Measurements from ENCODE around the gene ICA1.

ICA1 gene

GRCh38 chr7:8126601-8127167 is 135.3 kb downstream of the ICA1 start:
- Histone ChIP-seq H3K27me3 (ENCODE audit: control insufficient read depth, low read length) (no peaks in the 10 kb centered on the region), H3F3A (ENCODE audit: control insufficient read depth, insufficient read depth) (no peaks in the 10 kb centered on the region), H3K4me2 (ENCODE audit: low read length) (peak overlapping the region; percentile 61; the same call in 1 of the 2 replicates), H3K9me3 (ENCODE audit: control insufficient read depth, insufficient read depth, low read length) (no peaks in the 10 kb centered on the region), H3K9me2 (replicated peaks; ENCODE audit: control insufficient read depth, low read length) (no peaks in the 10 kb centered on the region), H3K27ac (ENCODE audit: low read depth, low read length) (no peak overlapping the region), H3K4me1 (ENCODE audit: control insufficient read depth, low read length) (peaks cover 39% of the 10 kb centered on the region), H4K20me1 (ENCODE audit: control insufficient read depth, insufficient read depth, low read depth, low read length) (no peaks in the 10 kb centered on the region), H3K36me3 (ENCODE audit: control insufficient read depth, low read length) (no peaks in the 10 kb centered on the region), H3K79me2 (ENCODE audit: control insufficient read depth, low read length) (no peaks in the 10 kb centered on the region), H3K4me3 (ENCODE audit: low read length) (no peak overlapping the region)
- TF ChIP-seq EZH2phosphoT487 (IDR thresholded peaks at IDR 0.05; ENCODE audit: borderline replicate concordance, low read length) (no peak), CTCF (IDR thresholded peaks at IDR 0.05; ENCODE audit: low read depth, low read length, poor library complexity, severe bottlenecking) (no peak)

- H3K9me2 ChIP-seq (replicated peaks; ENCODE audit: control insufficient read depth, low read length) = no peaks in the 10 kb centered on the region
- no peaks in the 10 kb centered on the region for H3K79me2 ChIP-seq (ENCODE audit: control insufficient read depth, low read length)
- peak overlapping the region; percentile 29 for H3K27ac ChIP-seq (ENCODE audit: low read depth, low read length)
- no peaks in the 10 kb centered on the region for H3F3A ChIP-seq (ENCODE audit: control insufficient read depth, insufficient read depth)
- no peaks in the 10 kb centered on the region for H3K27me3 ChIP-seq (ENCODE audit: control insufficient read depth, low read length)
- no peaks in the 10 kb centered on the region for H3K36me3 ChIP-seq (ENCODE audit: control insufficient read depth, low read length)
- H3K4me1 ChIP-seq (ENCODE audit: control insufficient read depth, low read length) = peaks cover 46% of the 10 kb centered on the region
- no peaks in the 10 kb centered on the region for H3K9me3 ChIP-seq (ENCODE audit: control insufficient read depth, insufficient read depth, low read length)
- H3K4me2 ChIP-seq (ENCODE audit: low read length) = peak overlapping the region; percentile 61
- H4K20me1 ChIP-seq (ENCODE audit: control insufficient read depth, insufficient read depth, low read depth, low read length) = no peaks in the 10 kb centered on the region
- TF ChIP-seq EZH2phosphoT487 (IDR thresholded peaks at IDR 0.05; ENCODE audit: borderline replicate concordance, low read length) = no peak
- peak; percentile 9 for TF ChIP-seq CTCF (IDR thresholded peaks at IDR 0.05; ENCODE audit: low read depth, low read length, poor library complexity, severe bottlenecking)
- peak overlapping the region; percentile 39 for H3K4me3 ChIP-seq (ENCODE audit: low read length)
Measured at GRCh38 chr7:8125680-8126444, 136.1 kb downstream of the ICA1 start.

GRCh38 chr7:8121243-8121642 is 140.7 kb downstream of the ICA1 start:
- peaks cover 30% of the 10 kb centered on the region for H3K4me1 ChIP-seq (ENCODE audit: control insufficient read depth, low read length)
- H3K9me3 ChIP-seq (ENCODE audit: control insufficient read depth, insufficient read depth, low read length) = peaks cover under 1% of the 10 kb centered on the region; the same call in 1 of the 2 replicates
- H4K20me1 ChIP-seq (ENCODE audit: control insufficient read depth, insufficient read depth, low read depth, low read length) = no peaks in the 10 kb centered on the region
- TF ChIP-seq CTCF (IDR thresholded peaks at IDR 0.05; ENCODE audit: low read depth, low read length, poor library complexity, severe bottlenecking) = no peak
- no peak for TF ChIP-seq EZH2phosphoT487 (IDR thresholded peaks at IDR 0.05; ENCODE audit: borderline replicate concordance, low read length)
- H3K36me3 ChIP-seq (ENCODE audit: control insufficient read depth, low read length) = no peaks in the 10 kb centered on the region
- H3K4me2 ChIP-seq (ENCODE audit: low read length) = no peak overlapping the region; the same call in 1 of the 2 replicates
- no peak overlapping the region for H3K27ac ChIP-seq (ENCODE audit: low read depth, low read length)
- H3K4me3 ChIP-seq (ENCODE audit: low read length) = no peak overlapping the region
- no peaks in the 10 kb centered on the region for H3F3A ChIP-seq (ENCODE audit: control insufficient read depth, insufficient read depth)
- H3K9me2 ChIP-seq (replicated peaks; ENCODE audit: control insufficient read depth, low read length) = no peaks in the 10 kb centered on the region
- H3K79me2 ChIP-seq (ENCODE audit: control insufficient read depth, low read length) = no peaks in the 10 kb centered on the region
- no peaks in the 10 kb centered on the region for H3K27me3 ChIP-seq (ENCODE audit: control insufficient read depth, low read length)

Measured in DOHH2 (cell line).